Activated CD4-positive, CD25-positive, alpha-beta regulatory T cell treated with anti-CD3 and anti-CD28 coated beads, Interleukin-2, amount 50 U/mL, for 72 hours (primary cell): Measurements from ENCODE around the gene CADPS.
"Not testable (repeated sequence)": the region's sequence is repeated elsewhere in the genome, so short reads cannot be mapped to it uniquely, and the experiment has no call there.

Experiments used
- DNase-seq: peaks from one replicate; pipeline ENCODE4 v3.0.0; 2021

CADPS gene

GRCh38 chr3:62585861-62586260 is 289.4 kb downstream of the CADPS start:
- no peak for DNase-seq

DNA sequence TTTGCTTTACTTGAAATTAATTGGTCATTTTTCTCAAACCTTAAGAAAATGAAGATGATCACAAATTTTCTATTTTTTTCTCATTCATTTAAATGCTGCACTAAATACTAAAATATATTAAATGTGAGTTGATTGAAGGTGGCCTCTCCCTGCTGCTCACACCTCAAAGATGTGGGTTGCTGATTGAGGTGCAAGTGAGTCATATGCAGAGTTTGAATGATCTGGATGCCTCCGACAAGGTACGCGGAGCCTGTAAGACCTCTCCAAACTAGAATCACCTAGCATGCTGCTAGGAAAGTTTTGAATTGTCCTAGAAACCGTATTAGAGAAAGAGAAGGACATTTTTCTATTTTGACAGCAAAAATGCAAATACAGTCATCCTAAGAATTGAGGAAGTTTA is 290.6 kb downstream of the CADPS start:
- no peak for DNase-seq

DNA sequence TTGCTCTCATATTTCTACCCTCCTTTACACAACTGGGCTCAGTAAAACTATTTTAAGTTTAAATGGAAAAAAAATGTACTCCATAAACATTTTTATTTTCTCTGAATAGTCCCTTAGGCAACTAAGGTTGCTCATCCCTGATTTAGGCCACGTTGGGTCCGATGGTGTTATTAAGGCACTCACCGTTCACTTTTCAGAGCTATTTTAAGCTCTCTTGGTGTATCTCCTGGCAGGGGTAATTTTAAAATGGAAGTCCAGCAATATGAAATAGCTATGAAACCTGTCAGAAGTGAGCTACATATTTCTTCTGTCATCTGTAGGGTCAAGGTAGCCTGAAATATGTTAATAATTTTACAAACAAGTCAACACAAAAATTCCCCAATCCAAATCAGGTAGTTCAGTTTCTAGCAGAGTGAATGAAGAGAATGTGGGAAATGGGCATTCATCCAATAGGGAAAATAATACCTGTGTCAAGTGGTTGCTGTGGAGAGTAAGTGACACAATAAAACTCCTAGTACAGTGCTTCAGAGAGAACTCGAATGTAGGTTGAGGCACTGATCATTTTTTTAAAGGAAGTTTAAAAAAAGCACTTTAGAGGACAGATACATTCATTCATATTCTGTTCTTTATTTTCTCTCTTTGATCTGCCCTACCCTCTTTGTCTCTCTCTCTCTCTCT is 292.6 kb downstream of the CADPS start:
- no peak for DNase-seq

- not testable (repeated sequence) for DNase-seq
Observed at GRCh38 chr3:62580485-62580884, 294.7 kb downstream of the CADPS start.

- DNase-seq = no peak
Observed at GRCh38 chr3:62577153-62577552, 298.1 kb downstream of the CADPS start.

DNA sequence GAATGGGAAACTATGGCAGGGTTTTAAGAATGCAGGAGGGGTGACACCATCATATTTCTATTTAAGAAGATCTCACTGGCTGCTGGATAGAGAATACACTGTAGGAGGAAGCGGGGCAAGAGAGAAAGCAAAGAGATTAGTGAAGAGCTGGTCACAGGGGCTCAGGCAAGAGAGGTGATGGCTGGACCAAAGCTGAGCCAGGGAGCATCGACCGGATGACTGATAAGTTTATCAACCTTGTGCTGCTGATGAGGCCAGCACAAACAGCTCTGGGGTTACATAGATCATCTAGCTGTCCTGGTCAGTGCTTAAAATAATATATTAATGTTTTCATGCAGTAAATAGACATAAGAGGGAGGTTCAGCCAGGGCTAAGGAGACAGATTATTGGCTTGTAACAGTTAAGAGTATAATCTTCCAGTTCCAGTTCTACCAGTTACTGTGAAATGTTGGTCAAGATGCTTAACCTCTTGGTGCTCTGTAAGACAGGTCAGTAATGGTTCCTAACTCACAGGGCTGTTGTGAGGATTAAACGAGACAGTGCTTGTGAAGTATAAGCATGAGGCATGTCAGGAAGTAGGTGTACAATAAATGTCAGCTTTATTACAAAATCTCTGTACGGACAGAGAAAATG is 300.8 kb downstream of the CADPS start:
- DNase-seq = no peak

DNA sequence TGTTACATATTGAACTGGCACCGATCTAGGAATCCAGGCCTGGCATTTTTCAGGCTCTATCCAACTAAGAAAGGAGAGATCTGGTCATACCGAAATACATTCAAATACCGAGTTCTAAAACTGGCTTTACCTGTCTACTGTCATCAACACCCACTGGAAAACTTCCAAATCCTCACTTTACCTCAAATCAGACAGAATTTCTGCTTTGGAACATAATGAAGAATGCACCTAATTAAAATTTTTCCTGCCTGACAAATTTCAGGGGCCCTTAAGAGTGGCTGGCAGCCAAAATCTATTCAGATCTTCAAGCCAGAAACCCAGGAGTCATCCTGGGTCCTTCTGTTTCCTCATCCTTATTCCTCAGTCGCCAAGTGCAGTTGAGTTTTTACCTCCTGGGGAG is 303.3 kb downstream of the CADPS start:
- DNase-seq = no peak

DNA sequence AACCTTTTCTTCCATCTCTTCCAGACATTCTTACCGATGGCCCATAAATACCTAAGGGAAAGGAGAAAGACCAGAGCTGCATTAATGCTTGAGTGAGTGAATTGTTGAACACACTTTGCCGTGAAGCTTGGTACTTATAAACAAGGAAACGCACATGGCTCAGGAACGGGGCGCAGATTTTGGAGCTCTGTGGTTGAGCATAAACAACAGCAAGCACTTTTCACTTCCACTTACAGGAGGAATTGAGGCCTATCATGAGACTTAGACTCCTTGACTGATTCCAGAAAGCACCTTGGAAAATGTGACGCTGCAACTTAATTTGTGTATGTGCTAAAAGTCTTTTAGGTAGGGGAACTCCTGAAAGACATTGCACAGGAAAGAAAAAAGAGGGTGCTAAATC is 304.3 kb downstream of the CADPS start:
- DNase-seq = no peak

DNA sequence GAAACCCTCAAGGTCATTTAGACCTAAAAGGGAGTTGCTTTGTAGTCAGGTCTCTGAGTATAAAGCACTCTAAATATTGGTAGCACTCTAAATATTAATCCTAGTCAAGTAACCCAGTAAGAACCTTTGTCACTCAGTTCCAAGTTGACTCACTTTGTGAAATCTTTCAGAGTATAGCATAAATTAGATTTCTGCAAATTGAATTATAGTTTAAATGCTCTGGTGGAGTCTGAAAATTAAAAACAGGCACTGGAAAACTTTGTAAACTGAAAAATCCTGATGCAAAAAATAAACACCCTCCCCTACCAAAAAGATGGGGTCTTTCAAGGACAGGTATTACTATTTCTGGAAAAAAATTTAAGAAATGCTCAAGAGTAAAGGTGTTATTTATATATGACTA is 305.6 kb downstream of the CADPS start:
- no peak for DNase-seq

DNA sequence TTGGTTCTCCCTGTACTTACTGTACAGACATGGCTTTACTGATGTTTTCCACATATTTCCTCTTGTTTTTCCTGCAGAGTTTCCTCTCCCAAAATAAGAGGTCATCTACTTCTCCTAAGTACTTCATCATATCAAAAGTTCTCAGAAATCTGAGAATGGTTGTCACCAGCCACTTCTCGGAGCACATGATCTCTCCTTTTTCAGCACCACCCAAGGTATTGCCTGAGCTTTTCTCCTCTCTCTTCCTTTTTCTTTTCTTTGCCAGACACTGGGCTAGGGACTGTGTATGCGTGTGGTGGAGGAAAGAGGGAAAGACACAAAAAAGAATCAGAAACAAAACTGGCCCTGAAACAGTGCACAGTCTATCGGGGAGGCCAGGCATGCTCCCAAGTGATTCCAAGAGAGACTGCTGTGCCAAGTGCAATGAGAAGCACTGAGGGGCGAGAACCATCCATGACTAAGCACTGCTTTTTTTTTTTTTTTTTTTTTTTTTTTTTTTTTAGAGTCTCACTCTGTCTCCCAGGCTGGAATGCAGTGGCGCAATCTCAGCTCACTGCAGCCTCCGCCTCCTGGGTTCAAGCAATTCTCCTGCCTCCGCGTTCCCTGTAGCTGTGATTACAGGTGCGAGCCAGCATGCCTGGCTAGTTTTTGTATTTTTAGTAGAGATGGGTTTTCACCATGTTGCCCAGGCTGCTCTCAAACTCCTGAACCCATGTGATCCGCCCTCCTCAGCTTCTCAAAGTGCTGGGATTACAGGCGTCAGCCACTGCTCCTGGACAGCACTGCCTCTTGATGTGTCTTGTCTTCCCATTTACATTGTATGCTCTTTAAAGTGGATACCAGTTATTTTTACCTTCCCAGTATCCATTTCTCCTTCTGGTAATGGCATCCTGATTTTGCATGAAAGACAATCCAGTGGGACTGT is 307.9 kb downstream of the CADPS start:
- no peak for DNase-seq

- no peak for DNase-seq
Observed at GRCh38 chr3:62566022-62566557, 309.1 kb downstream of the CADPS start.

DNA sequence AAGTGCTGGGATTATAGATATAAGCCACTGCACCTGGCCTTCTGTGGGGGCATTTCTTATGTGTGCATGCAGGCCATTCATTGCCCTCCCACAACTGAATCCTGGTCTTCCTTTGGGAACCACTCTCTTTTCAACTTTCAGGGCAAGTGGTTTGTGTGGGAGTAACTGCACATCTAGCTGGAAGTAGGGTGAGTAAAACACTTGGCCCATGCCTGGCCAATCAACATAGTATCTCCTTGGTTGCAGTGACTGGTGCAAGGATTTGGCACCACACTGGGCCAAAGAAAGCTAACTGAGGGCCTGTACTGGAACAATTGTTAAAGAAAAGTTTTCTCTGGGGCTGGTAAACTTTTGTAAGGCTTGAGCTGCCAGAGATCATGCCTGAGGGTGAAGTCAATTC is 312.6 kb downstream of the CADPS start:
- no peak for DNase-seq

GRCh38 chr3:62562017-62562416 is 313.2 kb downstream of the CADPS start:
- no peak for DNase-seq

DNA sequence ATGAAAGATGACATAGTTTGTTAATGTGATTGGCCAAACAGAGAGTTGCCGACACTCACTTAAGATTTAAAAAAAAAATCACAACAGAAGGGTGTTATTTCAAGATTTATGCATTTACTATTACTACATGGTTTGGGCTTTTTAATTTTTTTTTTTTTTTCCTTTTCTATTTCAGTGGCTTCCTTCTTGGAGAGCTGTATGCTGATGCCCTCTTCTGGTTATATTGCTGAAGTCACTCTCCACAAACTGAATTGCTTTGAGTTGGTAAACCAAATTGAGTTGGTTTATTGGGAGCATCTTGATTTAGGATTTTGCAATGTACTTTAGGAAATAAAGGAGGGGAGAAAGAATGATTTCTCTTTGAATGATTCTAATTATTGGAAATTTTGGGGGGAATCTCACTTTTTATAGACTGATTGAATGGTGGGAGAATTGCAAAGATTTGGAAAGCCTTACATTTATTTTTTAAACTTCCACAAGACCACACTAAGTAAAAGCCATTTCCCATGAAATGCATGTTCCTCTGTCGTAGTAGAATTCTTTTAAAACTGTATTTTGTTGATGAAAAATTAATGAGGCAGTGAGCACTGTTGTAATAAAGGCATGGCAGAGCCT is 315.3 kb downstream of the CADPS start:
- DNase-seq = no peak

- DNase-seq = no peak
Observed at GRCh38 chr3:62558549-62559112, 316.6 kb downstream of the CADPS start.

DNA sequence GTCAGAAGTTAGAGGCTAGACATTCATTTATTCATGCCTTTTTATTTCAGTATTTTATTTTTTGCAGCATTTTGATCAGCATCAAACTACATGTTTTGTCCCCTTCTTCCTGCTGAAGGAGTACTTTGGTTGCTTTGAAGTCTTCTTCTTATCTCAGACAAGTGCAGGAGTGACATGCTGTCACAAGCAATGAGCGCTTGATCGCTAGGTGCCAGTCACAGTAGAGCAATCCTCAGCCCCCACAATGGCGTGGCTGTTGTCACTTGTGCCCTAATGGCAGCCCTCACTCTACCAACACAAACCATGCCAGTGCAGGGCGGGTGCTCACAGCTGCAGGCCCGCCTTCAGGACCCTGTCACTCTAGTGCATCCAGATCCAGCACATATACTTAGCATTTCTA is 317.2 kb downstream of the CADPS start:
- no peak for DNase-seq

DNA sequence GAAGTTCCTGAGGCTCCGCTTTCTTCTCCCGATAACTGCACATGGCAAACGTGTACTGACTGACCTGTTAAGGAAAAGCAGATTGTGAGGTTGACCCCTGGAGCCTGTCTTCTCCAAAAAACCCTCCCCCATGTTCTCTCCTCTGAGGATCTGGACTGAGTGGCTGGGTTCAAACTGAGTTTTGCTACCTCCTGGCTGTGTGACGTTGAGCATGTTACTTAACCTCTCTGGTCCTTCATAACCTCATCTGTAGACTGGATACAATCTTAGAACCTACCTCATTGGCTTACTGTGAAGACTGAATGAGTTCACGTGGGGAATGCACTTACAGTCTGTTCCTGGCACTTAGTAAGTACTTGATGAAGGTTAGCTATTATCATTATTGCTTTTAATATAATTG is 317.8 kb downstream of the CADPS start:
- no peak for DNase-seq

GRCh38 chr3:62556121-62556815 is 318.9 kb downstream of the CADPS start:
- DNase-seq = no peak

DNA sequence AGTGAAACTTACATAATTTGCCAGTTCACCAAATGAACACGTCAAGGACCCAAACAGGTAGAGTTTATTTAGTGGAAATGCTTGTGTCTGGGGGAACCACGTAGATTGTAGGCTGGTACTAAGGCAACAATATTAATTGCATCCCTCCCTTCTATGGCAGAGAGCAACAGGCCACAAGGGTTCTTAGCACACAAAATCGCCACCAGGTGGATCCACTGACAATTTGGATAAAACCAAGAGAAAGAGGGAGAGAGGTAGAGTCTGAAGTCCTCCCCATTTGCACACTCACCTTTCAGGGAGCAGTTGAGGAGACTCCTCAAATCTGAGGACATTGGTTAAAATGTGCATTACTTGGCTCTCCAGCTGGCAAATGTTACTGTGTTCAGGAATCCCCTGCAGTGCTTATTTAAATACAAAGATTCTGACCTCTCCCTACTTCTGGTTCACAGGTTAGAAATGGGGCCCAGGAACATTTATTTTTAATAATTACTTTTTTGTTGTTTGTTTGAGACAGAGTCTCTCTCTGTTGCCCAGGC is 320.9 kb downstream of the CADPS start:
- DNase-seq = no peak

GRCh38 chr3:62553811-62554210 is 321.4 kb downstream of the CADPS start:
- no peak for DNase-seq

DNA sequence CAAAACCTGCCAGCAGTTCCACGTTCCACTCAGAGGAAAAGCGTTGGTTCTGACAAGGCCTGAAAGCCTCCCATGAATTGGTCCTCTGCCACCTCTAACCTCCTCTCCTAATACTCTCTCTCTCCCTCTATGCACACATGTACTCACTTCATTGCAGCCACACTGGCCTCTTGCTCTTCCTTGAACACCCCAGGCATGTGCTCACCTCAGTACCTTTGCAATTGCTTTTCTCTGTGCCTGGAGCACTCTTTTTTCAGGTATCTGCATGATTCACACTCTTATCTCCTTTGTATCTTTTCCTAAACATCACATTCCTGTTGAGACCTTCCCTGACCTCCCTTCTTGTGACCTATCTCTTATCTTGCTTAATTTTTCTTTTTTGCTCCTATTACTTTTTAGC is 323.7 kb downstream of the CADPS start:
- DNase-seq = no peak

DNA sequence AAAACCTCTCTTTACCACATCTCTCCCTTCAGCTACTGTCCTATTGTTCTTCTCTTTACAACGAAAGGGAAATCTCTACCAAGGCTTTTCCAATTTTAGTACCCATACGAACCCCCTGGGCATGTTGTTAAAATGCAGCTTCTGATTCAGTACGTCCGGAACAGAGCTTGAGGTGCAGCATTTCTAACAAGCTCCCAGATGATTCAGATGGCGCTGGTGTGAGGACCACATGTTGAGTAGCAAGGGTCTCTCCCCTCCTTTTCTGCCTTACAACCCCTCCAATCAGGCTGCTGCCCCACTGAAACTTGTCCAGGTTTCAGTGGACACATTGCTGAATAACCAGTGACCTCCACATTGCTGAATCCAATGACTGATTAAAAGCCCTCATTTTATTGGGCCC is 324.8 kb downstream of the CADPS start:
- DNase-seq = no peak
